ENCODE measurements around the gene CDC14A. TPM values are rescaled to one million over a fixed set of nuclear protein-coding genes. Genes with fewer than 3 reads are reported as not detected.

Gene CDC14A
- total and polyA plus RNA-seq, 2 of the 8 experiments (the other 6 are each of a cell fraction or from before 2014, with no cell fraction given): 3.2 to 8.9 TPM

- H2AFZ ChIP-seq (ENCODE audit: low read length): 0 out of 2 replicates have a peak overlapping the region, but pooled peaks have one; percentile 24
- TF ChIP-seq SIN3A (conservative IDR thresholded peaks at IDR 0.05 in 1 of 2, IDR thresholded peaks at IDR 0.05 in 1 of 2; ENCODE audit: low read depth in 1 of 2, low read length in 2 of 2): no peak
- TF ChIP-seq CEBPB (IDR thresholded peaks at IDR 0.05; ENCODE audit: low read depth, low read length): no peak
- no peak for TF ChIP-seq SRF (IDR thresholded peaks at IDR 0.05; ENCODE audit: low read depth, low read length)
- TF ChIP-seq RFX5 (IDR thresholded peaks at IDR 0.05; ENCODE audit: borderline replicate concordance, low read depth, low read length): no peak
- no peak for DNase-seq (ENCODE audit: low read depth in 1 of 2, low spot score in 2 of 2)
- H3K79me1 ChIP-seq (ENCODE audit: low read depth, low read length): no peaks in the 10 kb centered on the region
- H3K36me3 ChIP-seq (ENCODE audit: control insufficient read depth in 2 of 4, insufficient read depth in 4 of 4, low read length in 3 of 4): no peaks in the 10 kb centered on the region
- H3K4me3 ChIP-seq (ENCODE audit: extremely low read depth in 1 of 4, insufficient read depth in 2 of 4, low read depth in 3 of 4, low read length in 4 of 4): no peak overlapping the region
- H3K79me2 ChIP-seq (ENCODE audit: control insufficient read depth in 1 of 2, insufficient read depth in 2 of 2, low read length in 2 of 2): no peaks in the 10 kb centered on the region
- no peak overlapping the region for H2AK5ac ChIP-seq (ENCODE audit: low read depth, low read length)
- H3K23me2 ChIP-seq (ENCODE audit: low read depth, low read length): no peaks in the 10 kb centered on the region
- no peaks in the 10 kb centered on the region for H4K20me1 ChIP-seq (replicated peaks in 1 of 2; ENCODE audit: control insufficient read depth in 1 of 2, insufficient read depth in 2 of 2, low read length in 2 of 2)
- no peak overlapping the region for H3K27ac ChIP-seq (ENCODE audit: low read depth, low read length)
- no peak overlapping the region for H2BK12ac ChIP-seq (ENCODE audit: low read depth, low read length)
- CTCF ChIA-PET (ENCODE audit: partially characterized antibody): interaction anchor here (0.7 to 2.8 kb wide), 3 partner anchors 78 to 337 kb away, joined by 3 to 7 read pairs (median 6); no protein-coding TSS in a partner anchor
- peaks cover 3 to 11% (median 6%) of the 10 kb centered on the region in 4 experiments; a peak in 5 of 7 replicates for H3K27me3 ChIP-seq (replicated peaks in 1 of 4; ENCODE audit: control insufficient read depth in 3 of 4, extremely low read depth in 1 of 4, insufficient read depth in 3 of 4, low read length in 3 of 4)
- H3K9me3 ChIP-seq (ENCODE audit: insufficient read depth in 2 of 2, low read depth in 1 of 2, low read length in 1 of 2): no peaks in the 10 kb centered on the region
- 88% methylated on average over 7 of the region's 7 CpGs; no CpG with 5 or more reads in 1 of the 2 experiments for WGBS, 2 experiments (ENCODE audit: extremely low coverage in 1 of 2, insufficient coverage in 1 of 2, insufficient read length in 1 of 2, insufficient replicate concordance in 2 of 2, low coverage in 1 of 2, low lambda C conversion rate in 2 of 2, missing lambda C conversion rate in 1 of 2)
- H3K4ac ChIP-seq (replicated peaks; ENCODE audit: insufficient read length, low read depth, low read length): no peak overlapping the region
- no peak overlapping the region for H3K14ac ChIP-seq (ENCODE audit: insufficient read length)
- H4K8ac ChIP-seq (ENCODE audit: extremely low read depth, insufficient read depth, low read length): no peak overlapping the region
- H4K5ac ChIP-seq (ENCODE audit: insufficient read length, low read depth, low read length): no peak overlapping the region
- H3K9ac ChIP-seq (replicated peaks in 1 of 4; ENCODE audit: extremely low read depth in 1 of 4, low read depth in 3 of 4, low read length in 3 of 4): no peak overlapping the region
- POLR2A ChIA-PET (ENCODE audit: partially characterized antibody): no interaction called here
- no peak overlapping the region for H4K91ac ChIP-seq (replicated peaks; ENCODE audit: insufficient read length, low read length)
- no peak overlapping the region for H3K4me2 ChIP-seq (ENCODE audit: insufficient read depth in 1 of 2, low read depth in 2 of 2, low read length in 2 of 2)
- no peak overlapping the region for H2BK20ac ChIP-seq (ENCODE audit: low read length)
- H3K18ac ChIP-seq (ENCODE audit: extremely low read depth, low read length): no peak overlapping the region
- H2BK5ac ChIP-seq (ENCODE audit: low read depth, low read length): no peak overlapping the region
- H3K56ac ChIP-seq (replicated peaks; ENCODE audit: insufficient read length, low read depth, low read length): no peak overlapping the region
- no peak overlapping the region for H3K23ac ChIP-seq (ENCODE audit: insufficient read length)
- H3K4me1 ChIP-seq (replicated peaks in 1 of 4; ENCODE audit: control insufficient read depth in 3 of 4, insufficient read depth in 4 of 4, low read length in 3 of 4): peaks cover 0 to 5% (median 2%) of the 10 kb centered on the region in 4 experiments; a peak in 3 of 7 replicates
- no peak overlapping the region for H2BK120ac ChIP-seq (replicated peaks; ENCODE audit: low read depth, low read length)
- no peak overlapping the region for H2BK15ac ChIP-seq (ENCODE audit: low read length)
- FAIRE-seq: no peak
Measured at GRCh38 chr1:100532645-100533044, 180.3 kb downstream of the CDC14A start.

Measured in H1 (cell line).